K562 (cell line): ENCODE data around the gene KIF5A. TPM values are rescaled to one million over a fixed set of nuclear protein-coding genes. Genes with fewer than 3 reads are reported as not detected.

Experiments
- KLF16 ChIP-seq: IDR thresholded peaks from 2 replicates; pipeline ENCODE4 v1.6.1; 2016; ENCODE audit warnings: antibody characterized with exemption
- POLR3A ChIP-seq: IDR thresholded peaks from 2 replicates; pipeline ENCODE4 v1.6.1; 2011; ENCODE audit warnings: borderline replicate concordance, mild to moderate bottlenecking, moderate library complexity; ENCODE audit not compliant: insufficient read length, insufficient read depth; ENCODE audit errors: extremely low read depth
- SRF ChIP-seq, 2 experiments: fragments of 250-450, 450-650 bp in 1 of 2; sonication (Bioruptor Pico) in 1 of 2; sonication (generic) in 1 of 2; formaldehyde crosslinking; IDR thresholded peaks; 2 replicates each; pipeline versions ENCODE4 v1.5.0 to v1.5.1; 2020 to 2022; ENCODE audit warnings: mild to moderate bottlenecking in 1 of 2, missing genetic modification reagents in 1 of 2
- ZFP36 ChIP-seq: fragments of 150-350 bp; IDR thresholded peaks from 2 replicates; pipeline ENCODE4 v1.6.1; 2018; ENCODE audit warnings: low read length, low read depth; ENCODE audit not compliant: partially characterized antibody
- ZNF561 ChIP-seq: fragments of 450-650 bp; formaldehyde crosslinking; conservative IDR thresholded peaks from 2 replicates; pipeline ENCODE4 v1.4.0; 2020; ENCODE audit warnings: mild to moderate bottlenecking, moderate library complexity
- polyA plus RNA-seq, 8 experiments: library from polyadenylated mRNA; depleted of rRNA in 4 of 8; stranded (reverse) in 5 of 8; unstranded in 3 of 8; fragments of >200 nt; fragmentation: Nextera tagmentation in 2 of 8; fragmentation: Illumina TruSeq in 1 of 8; extraction: Ambion mirVana in 2 of 8; extraction: Trizol in 1 of 8; gene quantifications; 2 replicates each; pipeline versions ENCODE4 v1.2.1 to v1.2.3, GENCODE V29; 2011 to 2014; ENCODE audit warnings: inconsistent platforms in 1 of 8, missing spikeins in 1 of 8
- total RNA-seq, 7 experiments: library from RNA; depleted of rRNA in 6 of 7; stranded (reverse); fragments of >200 nt in 6 of 7; fragmentation: Illumina TruSeq in 2 of 7; extraction: Trizol in 2 of 7; gene quantifications; 2 replicates each; pipeline versions ENCODE4 v1.2.1 to v1.2.3, GENCODE V29; 2011 to 2021; ENCODE audit warnings: low replicate concordance in 1 of 7
- TF ChIP-seq, protein P1 (sequence below): fragments of 250-450 bp; sonication (Bioruptor Pico); IDR thresholded peaks from 2 replicates; pipeline ENCODE4 v1.8.0; 2021; ENCODE audit warnings: mild to moderate bottlenecking, moderate library complexity
- TF ChIP-seq, protein P2 (sequence below), 2 experiments: fragments of 450-650 bp in 1 of 2; sonication (generic) in 1 of 2; formaldehyde crosslinking; conservative IDR thresholded peaks; 2 replicates each; pipeline versions ENCODE4 v1.4.0 to v1.8.1; 2020 to 2022; ENCODE audit warnings: mild to moderate bottlenecking in 1 of 2, missing genetic modification reagents in 1 of 2

The KIF5A gene
- total and polyA plus RNA-seq, 9 of the 15 experiments (the other 6 are each of a cell fraction or from before 2014, with no cell fraction given): 3.4 to 17.7 (median 8.0) TPM

- TF ChIP-seq SRF (CRISPR knock-in tag; IDR thresholded peaks at IDR 0.05) (no peak), POLR3A (no peak), ZNF561 (CRISPR knock-in tag) (0 out of 2 replicates have a peak, but pooled peaks have one; percentile 42), ZFP36 (no peak), KLF16 (no peak)
- TF ChIP-seq, protein P1, sequence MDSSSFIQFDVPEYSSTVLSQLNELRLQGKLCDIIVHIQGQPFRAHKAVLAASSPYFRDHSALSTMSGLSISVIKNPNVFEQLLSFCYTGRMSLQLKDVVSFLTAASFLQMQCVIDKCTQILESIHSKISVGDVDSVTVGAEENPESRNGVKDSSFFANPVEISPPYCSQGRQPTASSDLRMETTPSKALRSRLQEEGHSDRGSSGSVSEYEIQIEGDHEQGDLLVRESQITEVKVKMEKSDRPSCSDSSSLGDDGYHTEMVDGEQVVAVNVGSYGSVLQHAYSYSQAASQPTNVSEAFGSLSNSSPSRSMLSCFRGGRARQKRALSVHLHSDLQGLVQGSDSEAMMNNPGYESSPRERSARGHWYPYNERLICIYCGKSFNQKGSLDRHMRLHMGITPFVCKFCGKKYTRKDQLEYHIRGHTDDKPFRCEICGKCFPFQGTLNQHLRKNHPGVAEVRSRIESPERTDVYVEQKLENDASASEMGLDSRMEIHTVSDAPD (CRISPR knock-in tag): no peak
- TF ChIP-seq, protein P2, sequence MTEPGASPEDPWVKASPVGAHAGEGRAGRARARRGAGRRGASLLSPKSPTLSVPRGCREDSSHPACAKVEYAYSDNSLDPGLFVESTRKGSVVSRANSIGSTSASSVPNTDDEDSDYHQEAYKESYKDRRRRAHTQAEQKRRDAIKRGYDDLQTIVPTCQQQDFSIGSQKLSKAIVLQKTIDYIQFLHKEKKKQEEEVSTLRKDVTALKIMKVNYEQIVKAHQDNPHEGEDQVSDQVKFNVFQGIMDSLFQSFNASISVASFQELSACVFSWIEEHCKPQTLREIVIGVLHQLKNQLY (CRISPR knock-in tag; conservative IDR thresholded peaks at IDR 0.05): 0 out of 4 replicates have a peak, but pooled peaks of 1 of the 2 experiments have one; percentile 67
Measured at GRCh38 chr12:57590864-57591781, 41.3 kb downstream of the KIF5A start, which contains the start of gene PIP4K2C (continued).
